NT2/D1 (cell line): Measurements from ENCODE around the gene PDE1C.

Experiments
- DNase-seq: peaks from one replicate; pipeline ENCODE4 v3.0.0-alpha.2; 2011; ENCODE audit warnings: low read depth, low spot score
- H3K27me3 ChIP-seq: 2 replicates; pipeline ENCODE4 v1.6.0; 2011; ENCODE audit warnings: mild to moderate bottlenecking; ENCODE audit not compliant: insufficient read length, insufficient read depth
- H3K36me3 ChIP-seq: 2 replicates; pipeline ENCODE4 v1.6.1; 2011; ENCODE audit warnings: mild to moderate bottlenecking, low read length, mixed read lengths; ENCODE audit not compliant: insufficient read depth, insufficient read length
- H3K4me1 ChIP-seq: 2 replicates; pipeline ENCODE4 v1.5.1; 2011; ENCODE audit not compliant: insufficient read depth, insufficient read length
- H3K4me3 ChIP-seq: 2 replicates; pipeline ENCODE4 v1.5.1; 2011; ENCODE audit warnings: low read depth; ENCODE audit not compliant: insufficient read length
- H3K9ac ChIP-seq: 2 replicates; pipeline ENCODE4 v1.6.0; 2011; ENCODE audit warnings: low read depth; ENCODE audit not compliant: insufficient read length
- H3K9me3 ChIP-seq: 2 replicates; pipeline ENCODE4 v1.5.1; 2011; ENCODE audit warnings: mild to moderate bottlenecking, low read length; ENCODE audit not compliant: insufficient read depth
- SUZ12 ChIP-seq: IDR thresholded peaks from 2 replicates; pipeline ENCODE4 v1.6.1; 2011; ENCODE audit not compliant: insufficient read length, insufficient read depth; ENCODE audit errors: extremely low read depth
- YY1 ChIP-seq: IDR thresholded peaks from 2 replicates; pipeline ENCODE4 v1.6.1; 2011; ENCODE audit not compliant: insufficient read length, insufficient read depth
- ZNF274 ChIP-seq: IDR thresholded peaks from 2 replicates; pipeline ENCODE4 v1.6.1; 2011; ENCODE audit warnings: mild to moderate bottlenecking, low read depth, low read length

The PDE1C gene

DNA sequence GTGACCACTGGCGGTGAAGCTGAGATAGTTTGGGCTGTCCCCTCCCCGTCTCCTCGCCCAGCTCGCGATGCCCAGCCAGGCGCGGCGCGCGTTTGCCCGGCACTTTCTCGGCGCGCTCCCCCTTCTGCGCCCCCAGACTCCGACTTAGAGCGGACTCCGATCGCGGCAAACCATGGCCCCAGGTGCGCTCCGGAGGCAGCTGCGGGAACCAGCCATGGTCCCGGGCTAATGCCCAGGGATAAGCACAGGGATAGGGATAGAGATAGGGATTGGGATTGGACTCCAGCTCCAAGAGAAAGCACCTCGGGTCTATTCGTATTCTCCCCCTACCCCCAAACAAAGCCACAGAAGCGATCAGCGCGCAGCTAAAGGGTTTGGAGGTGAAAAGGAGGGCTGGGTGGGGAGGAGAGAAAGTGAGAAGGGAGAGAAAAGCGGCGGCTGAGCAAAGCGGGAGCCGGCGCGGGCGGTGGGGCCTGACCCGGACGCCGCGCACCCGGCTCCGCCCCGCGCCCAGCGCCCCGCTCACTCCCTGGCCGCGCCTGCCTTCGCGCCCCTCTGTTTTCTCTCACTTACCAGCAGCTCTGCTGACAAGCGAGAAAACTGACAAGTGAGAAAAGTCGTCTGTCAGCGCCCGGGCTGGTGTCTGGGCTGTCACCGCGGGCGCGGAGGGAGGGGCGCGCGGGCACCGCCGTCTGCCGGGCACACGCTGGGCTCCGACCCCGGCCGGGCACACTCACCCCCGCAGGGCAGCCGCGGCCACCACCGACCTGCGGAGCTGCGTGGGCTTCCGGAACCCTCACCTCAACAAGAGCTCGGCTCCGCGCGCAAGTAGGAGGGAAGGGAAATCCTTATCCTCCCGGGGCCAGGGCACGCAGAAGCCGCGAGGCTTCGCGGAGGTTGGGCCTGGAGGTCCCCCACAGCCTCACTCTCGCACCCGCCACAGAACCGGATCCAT lies at the start of gene PDE1C:
TSS of gene PDE1C (minus strand) at position 2 of the 955 bp plus-strand sequence.
- Histone ChIP-seq H3K4me3 (peak within 1 kb of the TSS; percentile 71), H3K36me3 (no peaks in the 10 kb centered on the region), H3K9me3 (no peaks in the 10 kb centered on the region), H3K9ac (peak within 1 kb of the TSS; percentile 75), H3K27me3 (peaks cover 74% of the 10 kb centered on the region), H3K4me1 (no peaks in the 10 kb centered on the region)
- TF ChIP-seq SUZ12 (peak; percentile 79), ZNF274 (no peak)
- DNase-seq: no peak

DNA sequence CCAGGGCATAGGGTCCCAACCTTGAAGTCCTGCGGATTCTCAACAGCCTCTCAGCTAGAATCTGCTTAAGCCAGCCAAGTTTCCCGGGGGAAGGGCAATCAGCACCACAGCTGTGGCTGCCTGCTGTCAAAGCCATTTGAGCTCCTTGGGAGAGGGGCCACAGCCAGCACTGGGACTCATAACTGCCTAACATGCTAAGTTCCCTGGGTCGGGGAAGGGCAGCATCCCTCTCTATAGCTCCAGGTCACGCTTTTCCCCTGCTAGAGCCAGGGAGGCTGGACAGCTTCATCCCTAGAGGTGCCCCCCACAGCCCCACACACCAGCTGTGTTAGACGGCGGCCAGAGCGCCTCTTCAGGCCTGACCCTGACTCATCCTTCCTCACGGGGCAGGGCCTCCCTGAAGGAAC lies 49.6 kb upstream of the PDE1C start:
- H3K9ac ChIP-seq: no peak overlapping the region
- no peaks in the 10 kb centered on the region for H3K4me1 ChIP-seq

DNA sequence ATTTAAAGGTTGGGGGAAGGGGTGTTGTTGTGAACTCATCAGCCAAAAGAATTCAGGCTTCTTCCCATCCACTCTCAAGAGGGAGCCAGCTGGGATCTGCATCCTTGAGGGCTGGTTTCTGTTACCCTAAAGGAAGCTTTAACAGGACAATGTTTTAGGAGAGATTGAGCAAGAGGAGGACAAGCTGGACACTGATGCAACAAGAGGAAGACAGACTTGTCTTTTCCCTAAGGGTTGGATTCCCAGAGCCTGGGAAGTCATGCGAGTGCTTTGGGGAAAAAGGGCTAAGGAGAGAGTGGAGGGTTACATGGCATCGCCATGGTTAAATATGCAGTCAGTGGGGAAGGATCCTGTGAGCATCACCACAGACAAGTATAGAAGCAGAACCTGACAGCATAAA lies 47.6 kb upstream of the PDE1C start:
- Histone ChIP-seq H3K4me1 (no peaks in the 10 kb centered on the region), H3K9ac (no peak overlapping the region), H3K9me3 (no peaks in the 10 kb centered on the region), H3K4me3 (no peak overlapping the region), H3K27me3 (no peaks in the 10 kb centered on the region), H3K36me3 (no peaks in the 10 kb centered on the region)
- TF ChIP-seq ZNF274 (no peak), SUZ12 (no peak), YY1 (no peak)
- no peak for DNase-seq

More for the DNA sequence above, 49.6 kb upstream of the PDE1C start:
- Histone ChIP-seq H3K4me3 (no peak overlapping the region), H3K36me3 (no peaks in the 10 kb centered on the region), H3K9me3 (no peaks in the 10 kb centered on the region), H3K27me3 (no peaks in the 10 kb centered on the region)
- TF ChIP-seq YY1: no peak
- no peak for TF ChIP-seq ZNF274
- TF ChIP-seq SUZ12: no peak
- no peak for DNase-seq

DNA sequence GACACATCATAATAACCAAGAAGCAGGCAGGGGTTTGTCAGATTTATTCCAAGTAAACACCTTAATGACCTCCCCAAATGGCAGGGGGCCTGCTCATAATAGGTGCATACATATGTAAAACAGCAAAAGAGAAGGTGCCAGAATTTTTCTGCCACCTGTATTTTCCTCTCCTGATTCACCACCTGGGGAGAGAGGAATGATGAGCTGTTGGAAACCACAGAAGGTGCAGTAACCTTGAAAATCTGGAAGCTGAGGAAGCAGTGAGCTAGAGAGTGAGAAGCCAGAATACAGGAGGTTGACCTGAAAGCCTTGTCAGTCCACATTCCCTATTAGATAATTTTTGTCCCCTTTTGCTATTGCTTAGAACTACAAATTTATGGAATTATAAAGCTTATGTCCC lies 46.2 kb upstream of the PDE1C start:
- no peak for DNase-seq
- Histone ChIP-seq H3K9ac (no peak overlapping the region), H3K4me3 (no peak overlapping the region), H3K9me3 (peaks cover 11% of the 10 kb centered on the region), H3K4me1 (no peaks in the 10 kb centered on the region), H3K36me3 (no peaks in the 10 kb centered on the region), H3K27me3 (no peaks in the 10 kb centered on the region)
- TF ChIP-seq ZNF274 (no peak), YY1 (no peak), SUZ12 (no peak)

DNA sequence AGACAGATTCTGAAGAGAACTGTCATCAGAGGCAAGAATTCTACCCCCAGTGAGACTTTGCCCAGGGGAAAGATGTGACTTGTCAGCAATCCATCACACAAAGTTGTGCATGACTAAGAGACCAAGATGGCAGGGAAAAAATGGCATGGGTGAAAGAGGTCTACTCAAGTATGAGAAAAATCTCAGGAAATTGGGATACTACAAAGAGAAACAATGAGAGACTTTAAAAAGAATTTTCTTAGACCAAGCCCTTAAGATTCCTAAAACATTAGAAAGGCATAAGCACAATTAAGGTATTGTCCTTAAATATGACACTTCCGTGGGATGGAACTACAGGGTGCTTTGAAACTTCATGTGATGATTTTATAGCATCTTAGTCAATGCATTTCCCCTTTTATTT lies 45.6 kb upstream of the PDE1C start:
- no peaks in the 10 kb centered on the region for H3K36me3 ChIP-seq
- DNase-seq: no peak
- TF ChIP-seq YY1 (no peak), ZNF274 (no peak), SUZ12 (no peak)
- no peaks in the 10 kb centered on the region for H3K4me1 ChIP-seq
- no peak overlapping the region for H3K9ac ChIP-seq
- no peaks in the 10 kb centered on the region for H3K27me3 ChIP-seq
- no peak overlapping the region for H3K4me3 ChIP-seq
- peaks cover 17% of the 10 kb centered on the region for H3K9me3 ChIP-seq

DNA sequence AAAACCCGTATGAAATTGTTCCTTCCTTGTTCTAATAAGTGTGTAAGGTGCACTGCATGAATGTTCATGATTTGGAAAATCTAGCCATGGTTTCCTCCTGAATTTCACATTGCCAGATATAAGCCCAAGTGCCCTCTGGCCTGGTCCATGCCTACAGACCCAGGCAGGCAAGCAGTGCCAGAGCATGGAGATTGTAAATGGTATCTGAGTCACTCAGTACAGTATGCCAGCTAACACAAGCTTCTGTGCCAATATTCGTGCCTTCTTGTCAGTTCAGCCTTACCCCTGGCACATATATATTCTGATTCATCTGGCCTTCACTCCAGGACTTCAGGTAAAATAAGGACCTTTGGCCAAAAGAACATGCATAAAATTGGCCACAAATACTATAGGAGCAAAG lies 38.4 kb upstream of the PDE1C start:
- no peak for TF ChIP-seq YY1
- TF ChIP-seq ZNF274: no peak
- TF ChIP-seq SUZ12: no peak
- no peaks in the 10 kb centered on the region for H3K27me3 ChIP-seq
- no peak overlapping the region for H3K4me3 ChIP-seq
- peaks cover 19% of the 10 kb centered on the region for H3K9me3 ChIP-seq
- no peak overlapping the region for H3K9ac ChIP-seq
- no peaks in the 10 kb centered on the region for H3K36me3 ChIP-seq
- no peak for DNase-seq
- H3K4me1 ChIP-seq: no peaks in the 10 kb centered on the region

DNA sequence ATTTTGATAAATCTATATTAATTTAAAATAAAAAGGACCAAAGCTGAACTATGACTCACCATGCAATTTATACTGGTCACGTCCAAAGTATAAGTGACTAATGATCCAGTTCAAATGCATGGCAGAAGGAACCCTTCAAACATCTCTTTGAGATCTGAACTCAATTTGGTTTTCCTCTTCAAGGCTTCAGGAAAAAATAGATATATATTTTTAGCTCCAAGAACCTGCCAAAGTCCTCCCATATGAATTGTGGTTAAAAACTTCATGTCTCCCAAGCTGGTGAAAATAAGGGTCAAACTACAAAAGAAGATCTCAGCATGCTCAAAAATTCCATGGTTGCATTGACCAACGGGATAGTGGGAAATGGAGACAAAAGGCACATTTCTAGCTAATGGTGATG lies 34.6 kb upstream of the PDE1C start:
- TF ChIP-seq ZNF274: no peak
- TF ChIP-seq YY1: no peak
- no peak for TF ChIP-seq SUZ12
- Histone ChIP-seq H3K4me3 (no peak overlapping the region), H3K36me3 (no peaks in the 10 kb centered on the region)

More for the DNA sequence above, 34.6 kb upstream of the PDE1C start:
- H3K4me1 ChIP-seq: no peaks in the 10 kb centered on the region
- H3K9me3 ChIP-seq: no peaks in the 10 kb centered on the region
- H3K27me3 ChIP-seq: no peaks in the 10 kb centered on the region
- H3K9ac ChIP-seq: no peak overlapping the region
- no peak for DNase-seq
